IPS-18c (cell line): ENCODE measurements around the gene GSG1L.

Experiments used
- H3K4me3 ChIP-seq: 2 replicates; pipeline ENCODE4 v1.7.0; 2013; ENCODE audit warnings: low read depth, mild to moderate bottlenecking, low read length, moderate library complexity; ENCODE audit not compliant: insufficient read depth
- H3K9me3 ChIP-seq: one replicate; pipeline ENCODE4 v1.6.1; 2013; ENCODE audit warnings: mild to moderate bottlenecking, low read length, moderate library complexity; ENCODE audit not compliant: control insufficient read depth, insufficient read depth

GSG1L gene

DNA sequence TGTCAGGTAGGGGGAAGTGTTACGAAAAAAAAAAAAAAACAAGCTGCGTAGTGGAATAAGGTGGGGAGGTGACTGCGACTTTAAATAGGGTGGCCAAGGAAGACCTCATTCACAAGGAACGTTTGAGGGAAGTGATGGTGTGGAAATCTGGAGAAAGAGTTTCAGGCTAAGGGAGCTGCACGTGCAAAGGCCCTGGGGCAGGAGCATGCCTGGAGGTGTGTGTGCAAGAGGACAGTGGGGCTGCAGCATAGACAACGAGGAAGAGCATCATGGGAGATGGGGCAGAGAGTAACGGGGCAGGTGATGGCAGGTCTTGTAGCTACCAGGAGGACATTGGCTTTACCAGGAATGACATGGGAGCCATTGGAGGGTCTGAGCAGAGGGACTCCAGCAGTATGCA, 12.0 kb downstream of the GSG1L start:
- H3K4me3 ChIP-seq = no peak overlapping the region

DNA sequence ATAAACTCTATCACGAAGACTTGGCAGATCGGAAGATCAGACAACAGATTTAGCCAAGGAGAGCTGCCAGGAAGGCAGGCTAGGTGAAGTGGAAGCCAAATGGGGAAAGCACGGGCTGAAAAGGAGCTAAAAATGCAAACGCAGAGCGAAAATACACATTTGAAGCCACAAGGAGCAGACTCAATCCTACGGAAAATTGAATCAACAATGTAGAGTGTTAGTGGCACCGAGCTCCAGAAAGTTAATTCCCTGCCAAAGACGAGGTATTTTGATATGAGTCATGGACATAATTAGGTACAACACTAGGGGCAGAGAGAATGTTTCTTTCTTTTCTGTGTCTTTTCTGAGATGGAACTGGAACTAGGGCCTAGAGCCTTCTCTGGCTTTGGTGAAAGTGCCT, 20.7 kb downstream of the GSG1L start:
- no peaks in the 10 kb centered on the region for H3K9me3 ChIP-seq

More for the DNA sequence above, 12.0 kb downstream of the GSG1L start:
- no peaks in the 10 kb centered on the region for H3K9me3 ChIP-seq

DNA sequence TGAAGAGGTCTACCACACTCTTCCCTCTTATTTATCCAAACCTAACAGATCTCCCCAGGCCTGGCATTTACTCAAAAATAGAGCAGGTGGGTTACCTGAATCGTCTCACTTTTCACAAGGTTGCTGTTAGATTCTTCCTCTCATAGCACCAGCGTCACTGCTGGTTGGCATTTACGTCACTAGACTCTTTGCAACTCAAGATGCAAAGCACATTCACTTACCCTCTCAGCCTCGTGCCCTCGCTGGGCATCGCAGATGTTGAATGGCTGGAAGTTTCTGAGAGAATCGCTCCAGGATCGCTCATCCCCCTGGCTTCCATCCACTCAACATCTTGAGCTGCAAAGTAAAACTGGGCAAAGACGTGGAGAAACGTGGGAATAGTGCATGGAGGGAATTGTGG, 21.9 kb downstream of the GSG1L start:
- H3K9me3 ChIP-seq = no peaks in the 10 kb centered on the region
- H3K4me3 ChIP-seq = no peak overlapping the region

More for the DNA sequence above, 20.7 kb downstream of the GSG1L start:
- H3K4me3 ChIP-seq = no peak overlapping the region

DNA sequence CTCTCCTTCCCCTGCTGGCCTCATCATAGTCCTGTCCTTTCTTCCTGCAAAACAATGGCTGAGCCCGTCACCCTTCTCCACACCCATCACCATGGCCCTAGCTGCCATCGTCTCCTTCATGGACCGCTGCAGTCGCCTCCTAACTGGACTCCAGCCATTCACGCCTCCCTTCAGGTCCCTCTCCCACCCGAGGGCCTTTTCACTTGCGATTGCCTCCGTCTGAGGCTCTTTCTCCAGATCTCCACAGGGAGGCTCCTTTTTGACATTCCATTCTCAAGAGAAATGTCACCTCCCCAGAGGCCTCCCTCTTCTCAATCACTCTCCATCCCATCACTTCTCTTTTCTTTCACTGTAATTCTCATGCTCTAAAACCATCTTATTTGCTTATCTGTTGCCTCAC, 23.5 kb downstream of the GSG1L start:
- Histone ChIP-seq H3K4me3 (no peak overlapping the region), H3K9me3 (no peaks in the 10 kb centered on the region)

DNA sequence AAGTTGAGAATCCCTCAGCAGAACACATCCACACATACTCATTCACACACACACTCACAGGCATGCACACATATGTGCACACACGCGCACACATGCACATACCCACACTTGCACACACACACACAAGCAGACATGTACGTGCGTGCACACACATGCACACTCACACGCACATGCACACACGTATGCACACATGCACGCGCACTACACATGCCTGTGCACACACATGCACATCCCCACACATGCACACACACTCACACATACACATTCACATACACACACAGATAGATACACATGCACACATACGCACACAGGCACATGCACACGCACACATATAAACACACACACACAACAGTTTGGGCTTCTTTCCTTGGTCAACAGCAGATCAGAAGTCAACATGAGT, 24.0 kb downstream of the GSG1L start:
- Histone ChIP-seq H3K4me3 (no peak overlapping the region), H3K9me3 (no peaks in the 10 kb centered on the region)

DNA sequence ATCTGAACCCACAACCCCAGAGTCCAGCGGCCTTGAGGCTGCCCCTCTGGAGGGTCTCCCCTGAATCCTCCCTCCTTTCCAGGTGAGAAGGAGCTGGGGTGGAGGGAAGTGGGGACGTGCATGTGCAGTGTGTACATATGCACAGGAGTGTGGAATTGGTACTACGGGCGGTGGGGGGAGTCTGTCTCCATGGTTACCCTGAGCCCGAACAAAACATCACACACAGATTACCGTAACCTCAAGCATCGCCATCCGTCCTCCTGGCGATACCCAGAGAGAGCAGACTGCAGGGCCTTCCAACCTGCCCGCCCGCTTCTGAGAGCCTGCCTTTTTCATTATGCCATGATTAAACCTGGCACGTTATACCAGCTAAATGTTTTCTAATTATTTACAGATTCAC, 25.1 kb downstream of the GSG1L start:
- Histone ChIP-seq H3K4me3 (no peak overlapping the region), H3K9me3 (no peaks in the 10 kb centered on the region)

DNA sequence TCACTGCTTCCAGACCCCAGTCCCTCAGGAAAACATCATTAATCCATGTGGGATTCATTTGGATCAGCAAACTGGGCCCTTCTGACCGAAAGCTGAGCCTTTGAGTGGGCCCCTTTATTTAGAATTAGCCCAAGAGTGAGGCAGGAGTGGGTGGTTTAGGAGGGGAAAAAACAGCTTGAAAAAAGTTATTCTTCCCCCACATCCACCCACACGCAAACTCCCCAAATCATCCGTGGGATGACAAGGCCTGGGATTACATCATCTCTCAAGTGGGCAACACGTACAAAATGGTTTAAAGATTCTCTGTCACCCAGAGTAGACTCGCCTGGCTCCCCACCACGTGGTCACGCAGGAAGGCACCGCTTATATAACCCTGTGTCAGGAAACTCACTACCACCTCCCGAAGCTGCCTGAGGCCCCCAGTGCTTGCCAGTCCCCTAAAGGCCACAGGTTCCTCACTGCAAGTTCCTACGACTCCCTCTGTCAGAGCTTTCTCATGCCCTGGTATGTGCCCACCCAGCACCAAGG, 27.6 kb downstream of the GSG1L start:
- Histone ChIP-seq H3K9me3 (no peaks in the 10 kb centered on the region), H3K4me3 (no peak overlapping the region)

DNA sequence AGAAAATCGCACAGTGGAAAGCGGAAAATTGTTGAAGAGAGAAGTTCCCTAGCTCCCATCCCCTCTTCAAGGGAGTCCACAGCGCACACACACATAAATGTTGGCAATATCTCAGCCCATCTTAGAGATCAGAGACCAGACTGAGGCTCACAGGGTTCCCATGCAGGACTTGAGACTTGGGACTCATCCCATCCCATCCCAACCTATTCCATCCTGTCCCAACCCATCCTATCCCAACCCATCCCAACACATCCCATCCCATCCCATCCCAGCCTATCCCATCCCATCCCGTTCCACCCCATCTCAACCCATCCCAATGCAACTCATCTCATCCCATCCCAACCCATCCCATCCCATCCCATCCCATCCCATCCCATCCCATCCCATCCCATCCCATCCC, 29.6 kb downstream of the GSG1L start:
- H3K9me3 ChIP-seq = no peaks in the 10 kb centered on the region
- H3K4me3 ChIP-seq = no peak overlapping the region

DNA sequence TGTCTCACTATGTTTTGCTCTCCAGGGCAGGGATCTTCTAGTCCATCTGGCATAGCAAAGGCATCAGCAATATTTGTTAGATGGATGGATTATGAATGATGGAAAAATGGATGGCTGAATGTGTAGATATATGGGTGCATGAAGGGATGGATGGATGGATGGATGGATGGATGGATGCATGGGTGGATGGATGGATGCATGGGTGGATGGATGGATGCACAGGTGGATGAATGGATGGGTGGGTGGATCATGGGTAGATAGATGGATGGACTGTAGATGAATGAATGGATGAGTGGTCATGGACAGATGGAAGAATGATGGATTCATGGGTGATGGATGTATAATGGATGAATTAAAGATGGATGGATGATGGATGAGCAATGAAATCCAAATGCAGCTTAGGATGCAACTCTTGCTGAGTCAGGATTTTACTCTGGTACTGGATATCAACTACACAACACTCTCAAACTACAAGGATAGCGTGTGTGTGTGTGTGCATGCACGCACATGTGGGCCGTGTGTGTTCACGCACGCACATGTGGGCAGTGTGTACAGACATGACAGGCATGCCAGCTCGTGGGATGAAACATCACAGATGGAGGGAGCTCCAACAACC, 34.0 kb downstream of the GSG1L start:
- H3K4me3 ChIP-seq = no peak overlapping the region

DNA sequence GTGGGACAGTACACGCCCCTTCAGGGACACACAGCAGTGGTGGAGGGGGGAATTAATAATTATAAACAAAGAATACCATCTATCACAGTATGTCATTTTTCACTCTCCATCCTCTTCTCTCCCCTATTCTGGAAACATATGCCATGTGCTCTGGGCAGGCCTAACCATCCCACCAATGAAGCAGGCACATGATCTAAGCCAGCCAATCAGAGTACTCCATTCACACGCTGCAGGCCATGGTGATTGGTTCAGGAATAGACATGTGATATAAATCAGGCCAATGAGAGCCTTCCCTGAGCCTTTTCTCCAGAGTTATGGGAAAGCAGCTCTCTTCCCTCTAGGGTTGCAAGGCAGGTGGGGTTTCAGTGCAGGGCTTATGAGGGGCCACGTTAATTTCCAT, 36.5 kb downstream of the GSG1L start:
- Histone ChIP-seq H3K4me3 (no peak overlapping the region), H3K9me3 (peaks cover 2% of the 10 kb centered on the region)

More for the DNA sequence above, 34.0 kb downstream of the GSG1L start:
- H3K9me3 ChIP-seq = peaks cover 2% of the 10 kb centered on the region

DNA sequence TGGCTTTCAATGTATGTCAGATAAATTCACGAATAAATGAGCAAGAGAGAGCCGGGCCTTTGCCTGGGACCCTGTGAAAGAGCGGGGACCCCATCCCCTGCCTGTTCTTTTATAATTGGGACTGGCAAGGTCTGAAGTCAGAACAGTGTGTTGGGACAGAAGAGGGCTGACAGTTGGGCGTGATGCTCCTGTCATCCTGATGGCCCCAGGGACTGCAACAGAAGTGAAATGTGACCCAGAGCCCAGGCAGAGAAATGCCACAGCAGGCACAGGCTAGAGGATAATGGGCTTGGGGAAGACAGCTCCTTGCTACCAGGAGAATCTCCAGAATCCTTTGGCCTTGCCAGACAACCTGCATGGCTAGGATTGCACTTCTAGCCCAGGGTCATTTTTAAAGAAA, 37.9 kb downstream of the GSG1L start:
- H3K9me3 ChIP-seq = peaks cover 2% of the 10 kb centered on the region
- H3K4me3 ChIP-seq = no peak overlapping the region

DNA sequence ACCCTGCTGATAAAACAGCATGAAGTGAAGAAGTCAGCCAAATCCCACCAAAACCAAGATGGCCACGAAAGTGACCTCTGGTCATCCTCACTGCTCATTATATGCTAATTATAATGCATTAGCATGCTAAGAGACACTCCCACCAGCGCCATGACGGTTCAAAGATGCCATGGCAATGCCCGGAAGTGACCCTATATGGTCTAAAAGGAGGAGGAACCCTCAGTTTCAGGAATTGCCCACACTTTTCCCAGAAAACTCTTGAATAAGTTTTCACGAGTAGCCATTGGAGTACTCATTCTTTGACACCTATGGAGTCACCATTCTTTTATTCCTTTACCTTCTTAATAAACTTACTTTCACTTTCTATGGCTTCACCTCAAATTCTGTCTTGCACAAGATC, 44.3 kb downstream of the GSG1L start:
- H3K4me3 ChIP-seq = no peak overlapping the region
- no peaks in the 10 kb centered on the region for H3K9me3 ChIP-seq

DNA sequence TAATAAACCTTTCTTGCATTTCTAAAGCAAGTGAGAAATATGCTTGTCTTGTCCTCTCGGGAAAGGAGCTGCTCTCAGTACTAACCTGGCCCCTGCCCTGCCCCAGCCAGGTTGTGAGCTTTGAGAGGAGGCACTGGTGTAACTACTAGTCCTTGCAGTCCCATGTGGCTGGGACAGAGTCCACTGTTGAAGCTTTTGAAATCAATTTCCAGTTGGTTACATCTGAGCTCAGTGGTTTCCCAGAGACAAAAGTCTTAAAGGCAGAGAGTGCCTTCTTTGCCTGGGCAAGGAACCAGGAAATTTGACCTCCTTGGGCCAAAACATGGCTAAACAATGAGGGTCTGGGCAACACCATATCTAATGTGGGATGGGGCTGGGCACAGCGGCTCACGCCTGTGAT, 48.7 kb downstream of the GSG1L start:
- Histone ChIP-seq H3K9me3 (no peaks in the 10 kb centered on the region), H3K4me3 (no peak overlapping the region)

DNA sequence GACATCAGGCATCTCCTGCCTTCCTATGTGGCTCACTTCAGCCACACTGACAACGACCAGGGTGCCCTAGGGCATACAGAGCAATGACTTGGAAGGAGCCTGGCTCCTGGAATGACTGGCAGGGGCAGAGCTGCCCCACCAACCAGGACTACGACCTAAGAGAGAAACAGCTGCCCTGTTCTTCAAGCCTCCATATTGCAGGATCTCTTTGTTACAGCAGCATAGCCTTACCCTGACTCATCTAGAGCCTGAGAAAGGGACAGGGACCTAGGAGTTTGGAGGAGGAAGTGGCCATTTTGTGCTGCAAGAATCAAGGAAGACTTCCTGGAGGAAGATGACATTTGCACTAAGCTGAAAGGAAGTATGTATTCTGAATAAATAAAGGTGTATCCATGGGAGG, 49.6 kb downstream of the GSG1L start:
- Histone ChIP-seq H3K9me3 (no peaks in the 10 kb centered on the region), H3K4me3 (no peak overlapping the region)

DNA sequence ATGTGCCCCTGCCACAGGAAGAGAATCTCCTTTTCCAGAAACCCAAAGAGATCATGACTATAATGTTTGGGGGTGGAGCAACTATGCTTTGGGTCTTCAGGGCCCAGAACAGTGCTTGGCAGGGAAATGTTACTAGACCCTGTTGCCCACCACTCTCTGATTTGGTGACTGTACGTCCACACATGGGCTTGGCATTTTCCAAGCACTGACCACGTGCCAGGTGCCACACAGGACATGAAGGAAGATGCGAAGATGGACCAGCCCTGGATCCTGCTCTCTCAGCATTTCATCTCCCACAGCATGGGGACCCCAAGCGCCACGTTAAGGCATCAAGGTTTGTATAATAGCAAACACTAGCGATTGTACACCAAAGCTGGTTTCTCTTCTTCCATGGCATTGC, 50.1 kb downstream of the GSG1L start:
- Histone ChIP-seq H3K4me3 (no peak overlapping the region), H3K9me3 (no peaks in the 10 kb centered on the region)

DNA sequence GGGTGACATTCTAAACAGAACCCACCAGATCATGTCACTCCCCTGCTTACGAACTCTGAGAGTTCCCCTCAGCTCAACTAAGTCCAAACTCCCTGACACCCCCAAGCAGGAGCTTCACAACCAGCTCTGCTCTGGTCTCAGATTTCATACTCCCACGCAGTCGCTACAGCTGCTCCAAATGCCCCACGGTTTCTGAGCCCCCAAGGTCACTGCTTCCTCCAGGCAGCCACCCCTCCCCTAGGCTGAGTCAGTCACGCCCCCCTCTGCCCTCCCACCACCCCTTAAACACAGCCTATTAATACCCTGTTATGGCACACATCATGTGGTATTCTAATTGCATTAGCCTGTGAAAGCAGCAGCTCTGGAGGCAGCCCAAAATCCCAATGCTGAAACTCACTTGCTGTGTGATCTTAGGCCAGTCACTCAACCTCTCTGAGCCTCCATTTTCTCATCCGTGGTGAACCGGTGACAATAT, 51.5 kb downstream of the GSG1L start:
- Histone ChIP-seq H3K9me3 (no peaks in the 10 kb centered on the region), H3K4me3 (no peak overlapping the region)

DNA sequence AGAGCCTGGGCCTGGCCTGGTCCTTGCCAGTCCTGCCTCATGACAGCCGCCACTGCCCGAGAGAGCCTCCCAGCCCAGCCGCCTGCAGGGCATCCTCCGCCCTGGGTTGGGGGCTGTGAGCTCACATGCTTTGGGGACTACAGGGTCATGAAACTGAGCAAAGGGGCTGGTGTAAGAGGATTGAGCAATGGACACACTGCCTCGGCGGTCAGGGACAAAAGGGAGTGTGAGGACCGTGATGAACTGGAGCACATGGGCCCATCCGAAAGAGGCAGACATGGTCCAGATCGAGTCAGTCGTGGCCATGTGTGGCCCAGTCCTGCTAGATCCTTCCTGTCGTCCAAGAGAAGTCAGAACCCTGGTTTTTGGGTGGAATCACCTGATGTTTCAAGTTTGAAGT, 52.3 kb downstream of the GSG1L start:
- H3K9me3 ChIP-seq = no peaks in the 10 kb centered on the region
- no peak overlapping the region for H3K4me3 ChIP-seq

DNA sequence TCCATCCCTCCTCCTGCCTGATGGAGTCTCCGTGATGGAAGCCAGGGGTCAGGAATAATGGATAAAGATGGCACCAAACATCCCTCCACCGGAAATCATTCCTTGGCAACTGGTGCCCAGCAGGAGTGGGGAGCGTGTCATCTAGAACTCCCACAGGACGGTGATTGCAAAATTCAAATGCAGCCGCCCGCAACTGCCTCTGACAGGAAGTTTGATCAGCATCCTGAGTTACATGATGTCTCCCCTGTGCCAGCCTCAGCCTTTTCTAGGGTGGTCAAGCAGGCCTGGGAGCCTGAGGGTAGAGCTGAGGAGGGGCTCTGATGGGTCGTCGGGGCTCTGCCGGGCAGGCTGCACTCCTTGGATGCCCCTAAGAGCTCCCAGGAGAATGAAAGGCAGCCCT, 52.8 kb downstream of the GSG1L start:
- Histone ChIP-seq H3K9me3 (no peaks in the 10 kb centered on the region), H3K4me3 (no peak overlapping the region)
